ENCODE data around the gene JAK1.

Gene JAK1

DNA sequence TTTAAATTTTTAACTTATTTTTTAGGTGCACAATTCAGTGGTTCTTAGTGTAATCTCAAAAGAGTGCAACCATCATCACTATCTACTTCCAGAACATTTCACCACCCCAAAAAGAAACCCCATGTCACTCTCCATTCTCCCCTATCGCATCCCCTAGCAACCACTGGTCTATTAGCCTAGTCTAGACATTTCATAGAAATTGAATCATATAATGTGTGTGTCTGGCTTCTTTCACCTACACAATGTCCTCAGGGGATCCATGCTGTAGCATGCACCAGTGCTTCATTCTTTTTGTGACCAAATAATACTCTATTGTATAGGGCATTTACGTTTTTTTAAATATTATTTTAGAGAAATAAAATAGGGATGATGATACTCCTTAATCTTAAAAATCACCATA lies 64.7 kb downstream of the JAK1 start:
- H3K36me3 Mint-ChIP-seq (ENCODE audit: low read depth) = no peaks in the 10 kb centered on the region
- peaks cover 36% of the 10 kb centered on the region for H3K4me1 Mint-ChIP-seq
- no peaks in the 10 kb centered on the region for H3K9me3 Mint-ChIP-seq
- H3K27ac Mint-ChIP-seq = no peak overlapping the region
- TF ChIP-seq, protein P1, sequence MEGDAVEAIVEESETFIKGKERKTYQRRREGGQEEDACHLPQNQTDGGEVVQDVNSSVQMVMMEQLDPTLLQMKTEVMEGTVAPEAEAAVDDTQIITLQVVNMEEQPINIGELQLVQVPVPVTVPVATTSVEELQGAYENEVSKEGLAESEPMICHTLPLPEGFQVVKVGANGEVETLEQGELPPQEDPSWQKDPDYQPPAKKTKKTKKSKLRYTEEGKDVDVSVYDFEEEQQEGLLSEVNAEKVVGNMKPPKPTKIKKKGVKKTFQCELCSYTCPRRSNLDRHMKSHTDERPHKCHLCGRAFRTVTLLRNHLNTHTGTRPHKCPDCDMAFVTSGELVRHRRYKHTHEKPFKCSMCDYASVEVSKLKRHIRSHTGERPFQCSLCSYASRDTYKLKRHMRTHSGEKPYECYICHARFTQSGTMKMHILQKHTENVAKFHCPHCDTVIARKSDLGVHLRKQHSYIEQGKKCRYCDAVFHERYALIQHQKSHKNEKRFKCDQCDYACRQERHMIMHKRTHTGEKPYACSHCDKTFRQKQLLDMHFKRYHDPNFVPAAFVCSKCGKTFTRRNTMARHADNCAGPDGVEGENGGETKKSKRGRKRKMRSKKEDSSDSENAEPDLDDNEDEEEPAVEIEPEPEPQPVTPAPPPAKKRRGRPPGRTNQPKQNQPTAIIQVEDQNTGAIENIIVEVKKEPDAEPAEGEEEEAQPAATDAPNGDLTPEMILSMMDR (IDR thresholded peaks at IDR 0.05; ENCODE audit: unreplicated experiment in 3 of 3) = no peak
- no peak overlapping the region for H3K4me3 Mint-ChIP-seq
- H3K27me3 Mint-ChIP-seq (ENCODE audit: low read depth) = no peaks in the 10 kb centered on the region

DNA sequence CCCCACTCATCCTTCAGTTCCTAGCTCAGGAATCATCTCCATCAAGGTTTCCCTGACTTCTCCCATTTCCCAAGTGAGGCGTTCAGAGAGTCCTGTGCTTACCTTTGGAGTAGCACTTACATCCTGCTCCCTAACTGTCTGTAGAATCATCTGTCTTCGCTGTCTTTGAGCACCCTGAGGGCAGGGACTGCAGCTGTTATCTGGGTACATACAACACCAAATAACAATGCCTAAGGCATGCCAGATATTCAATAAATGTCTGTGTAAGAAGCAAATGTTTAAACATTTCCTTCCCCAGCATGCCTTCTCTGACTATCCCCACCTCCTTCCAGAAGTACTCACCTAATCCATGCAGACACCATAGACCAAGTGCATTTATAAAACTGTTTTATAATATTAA lies 65.4 kb downstream of the JAK1 start:
- H3K9me3 Mint-ChIP-seq = no peaks in the 10 kb centered on the region
- H3K27ac Mint-ChIP-seq = peak overlapping the region; percentile 4 to 52 (median 49)
- peaks cover 44% of the 10 kb centered on the region for H3K4me1 Mint-ChIP-seq
- H3K4me3 Mint-ChIP-seq = peak overlapping the region in 2 of 3 experiments; percentile 43 to 82
- H3K27me3 Mint-ChIP-seq (ENCODE audit: low read depth) = no peaks in the 10 kb centered on the region
- no peaks in the 10 kb centered on the region for H3K36me3 Mint-ChIP-seq (ENCODE audit: low read depth)
- TF ChIP-seq, protein P1 (IDR thresholded peaks at IDR 0.05; ENCODE audit: unreplicated experiment in 3 of 3) = no peak

DNA sequence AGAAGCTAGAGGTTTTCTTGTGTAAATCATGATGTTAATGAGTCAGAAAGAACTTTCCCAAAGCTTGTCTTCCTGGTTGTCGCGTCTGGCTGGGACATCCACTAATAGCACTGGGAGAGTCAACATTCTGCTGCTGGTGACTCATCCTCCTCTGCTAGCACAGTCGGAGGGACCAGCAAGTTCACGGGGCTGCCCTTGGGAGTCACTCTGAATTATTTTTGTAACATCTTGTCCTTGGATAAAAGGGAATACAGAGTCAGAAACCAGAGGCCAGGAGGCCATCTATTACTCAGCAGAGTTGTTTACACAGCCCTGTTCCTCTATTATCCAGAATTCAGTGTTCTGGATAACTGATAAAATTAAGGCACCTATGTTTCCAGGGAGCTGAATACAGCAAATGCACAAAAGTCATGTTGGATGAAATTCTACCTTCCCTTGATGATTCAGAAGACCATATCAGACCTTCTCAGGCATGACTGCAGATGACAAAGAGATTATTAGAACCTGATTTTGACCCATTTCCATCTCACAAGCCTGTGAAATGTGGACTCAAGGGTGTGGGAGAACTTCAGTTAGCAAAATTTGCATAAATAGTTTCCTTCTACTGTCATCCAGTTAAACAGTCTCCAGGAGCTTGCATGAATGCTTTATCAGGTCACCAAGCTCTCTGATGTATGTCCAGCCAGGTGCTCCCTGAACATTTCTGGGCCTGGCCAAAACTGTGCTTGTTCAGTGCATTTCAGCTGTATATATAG lies 68.1 kb downstream of the JAK1 start:
- Mint-ChIP-seq H3K4me1 (peaks cover 68% of the 10 kb centered on the region), H3K27ac (peak overlapping the region; percentile 68 to 84 (median 74)), H3K27me3 (ENCODE audit: low read depth) (no peaks in the 10 kb centered on the region), H3K36me3 (ENCODE audit: low read depth) (no peaks in the 10 kb centered on the region), H3K9me3 (no peaks in the 10 kb centered on the region), H3K4me3 (no peak overlapping the region)
- TF ChIP-seq, protein P1 (IDR thresholded peaks at IDR 0.05; ENCODE audit: unreplicated experiment in 3 of 3) = no peak

DNA sequence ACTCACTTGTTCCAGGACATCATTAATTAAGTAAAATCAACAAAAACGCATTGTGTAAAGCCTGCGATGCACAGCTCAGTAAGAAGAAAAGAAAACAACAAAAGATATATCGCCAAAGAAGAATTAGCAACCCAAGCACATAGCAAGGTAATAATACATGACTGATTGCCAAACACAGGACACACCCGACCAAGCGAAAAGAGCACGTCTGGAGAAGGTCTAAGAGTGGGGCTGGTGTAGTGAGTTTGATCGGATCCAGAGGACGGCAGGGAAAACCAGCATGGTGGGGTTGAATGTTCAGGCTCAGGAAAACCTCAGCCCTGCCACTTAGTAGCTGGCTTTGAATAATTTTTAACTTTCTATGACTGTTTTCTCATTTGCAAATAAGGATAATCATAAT lies 69.8 kb downstream of the JAK1 start:
- H3K36me3 Mint-ChIP-seq (ENCODE audit: low read depth) = no peaks in the 10 kb centered on the region
- H3K9me3 Mint-ChIP-seq = no peaks in the 10 kb centered on the region
- H3K4me1 Mint-ChIP-seq = peaks cover 78% of the 10 kb centered on the region
- H3K27me3 Mint-ChIP-seq (ENCODE audit: low read depth) = no peaks in the 10 kb centered on the region
- peak overlapping the region in 2 of 3 experiments; percentile 12 to 13 for H3K4me3 Mint-ChIP-seq
- peak overlapping the region; percentile 91 to 97 (median 92) for H3K27ac Mint-ChIP-seq
- TF ChIP-seq, protein P1 (IDR thresholded peaks at IDR 0.05; ENCODE audit: unreplicated experiment in 3 of 3) = no peak

DNA sequence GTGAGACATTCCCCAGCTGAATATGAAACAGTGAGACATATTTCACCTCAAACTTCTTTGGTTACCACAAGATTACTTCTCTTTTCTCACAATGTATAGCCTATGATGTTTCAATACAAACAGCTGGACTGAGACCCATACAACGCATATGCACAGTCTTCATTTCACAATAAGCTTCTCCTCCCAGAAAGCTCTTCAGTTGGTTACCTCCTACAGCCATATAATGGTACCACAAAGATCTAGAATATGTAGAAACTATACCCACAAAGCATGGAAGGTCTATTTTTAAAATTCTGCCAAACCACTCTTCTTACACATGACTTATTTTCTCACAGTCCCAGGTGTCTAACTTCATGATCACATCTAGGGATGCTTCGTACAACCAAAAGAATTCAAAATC lies 70.8 kb downstream of the JAK1 start:
- H3K9me3 Mint-ChIP-seq = no peaks in the 10 kb centered on the region
- peak overlapping the region; percentile 84 to 92 (median 91) for H3K27ac Mint-ChIP-seq
- no peaks in the 10 kb centered on the region for H3K27me3 Mint-ChIP-seq (ENCODE audit: low read depth)
- H3K36me3 Mint-ChIP-seq (ENCODE audit: low read depth) = no peaks in the 10 kb centered on the region
- H3K4me3 Mint-ChIP-seq = no peak overlapping the region
- H3K4me1 Mint-ChIP-seq = peaks cover 78% of the 10 kb centered on the region
- TF ChIP-seq, protein P1 (IDR thresholded peaks at IDR 0.05; ENCODE audit: unreplicated experiment in 3 of 3) = no peak
